ENCODE data around the gene OR6P1. TPM values are rescaled to one million over a fixed set of nuclear protein-coding genes. Genes with fewer than 3 reads are reported as not detected.

The OR6P1 gene
- total RNA-seq, 1 donor from 2014 or later = not detected

GRCh38 chr1:158520021-158520420 lies 50.4 kb downstream of the OR6P1 start:
- no peak for DNase-seq (ENCODE audit: extremely low read depth, low read depth, low spot score)

GRCh38 chr1:158516966-158517365 lies 53.4 kb downstream of the OR6P1 start:
- DNase-seq (ENCODE audit: extremely low read depth, low read depth, low spot score) = no peak

Other genes starting within 250 kb of the OR6P1 start
- gene CD1B, start 239.0 kb downstream of the OR6P1 start, total RNA-seq = not detected in 2 replicates
- gene CD1E, start 216.7 kb downstream of the OR6P1 start, total RNA-seq = not detected in 2 replicates
- not detected in 2 replicates for gene OR10T2, start 171.1 kb downstream of the OR6P1 start, total RNA-seq
- gene OR10K2, start 144.3 kb downstream of the OR6P1 start, total RNA-seq = not detected in 2 replicates
- gene OR10K1, start 108.7 kb downstream of the OR6P1 start, total RNA-seq = not detected in 2 replicates
- gene OR10R2, start 98.4 kb downstream of the OR6P1 start, total RNA-seq = not detected in 2 replicates
- gene OR6Y1, start 16.2 kb downstream of the OR6P1 start, total RNA-seq = not detected in 2 replicates
- gene OR10X1, start 9.3 kb upstream of the OR6P1 start, total RNA-seq = not detected in 2 replicates
- not detected in 2 replicates for gene OR10Z1, start 34.7 kb upstream of the OR6P1 start, total RNA-seq
- not detected in 2 replicates for gene SPTA1, start 116.1 kb upstream of the OR6P1 start, total RNA-seq
- not detected in 2 replicates for gene OR6K2, start 130.1 kb upstream of the OR6P1 start, total RNA-seq
- not detected in 2 replicates for gene OR6K3, start 150.1 kb upstream of the OR6P1 start, total RNA-seq
- not detected in 2 replicates for gene OR6K6, start 184.1 kb upstream of the OR6P1 start, total RNA-seq
- not detected in 2 replicates for gene OR6N1, start 201.6 kb upstream of the OR6P1 start, total RNA-seq
- gene OR6N2, start 210.6 kb upstream of the OR6P1 start, total RNA-seq = not detected in 2 replicates

Measured in glomerular endothelial cell (primary cell).